Heart left ventricle (tissue), 16 donors: Measurements from ENCODE around the gene WDR82. TPM values are rescaled to one million over a fixed set of nuclear protein-coding genes. Genes with fewer than 3 reads are reported as not detected.
A peak's percentile ranks its signal among the peaks of the same experiment; 100 is the strongest.

Experiments used
- ATAC-seq, 4 donors: fragments of 200-7000 bp; cut with Tn5 transposase; one replicate each; pipeline ENCODE4 v1.9.1; 2020 to 2022; ENCODE audit warnings: moderate library complexity in 4 of 4, mild to moderate bottlenecking in 3 of 4, moderate number of reproducible peaks in 1 of 4
- DNase-seq, 5 donors: peaks; one replicate each; pipeline ENCODE4 v3.0.0-alpha.2; 2020
- H3K27ac ChIP-seq, 12 donors: fragments of 200-600 bp; sonication (generic) in 4 of 12; one replicate each; pipeline versions ENCODE4 v1.5.0 to v1.8.0; 2016 to 2022; ENCODE audit warnings: mild to moderate bottlenecking in 2 of 12
- H3K27me3 ChIP-seq, 9 donors: fragments of 200-600 bp; sonication (generic) in 2 of 9; one replicate each; pipeline versions ENCODE4 v1.5.1 to v1.8.0; 2016 to 2022; ENCODE audit warnings: mild to moderate bottlenecking in 3 of 9
- H3K36me3 ChIP-seq, 9 donors: fragments of 200-600 bp; sonication (generic) in 2 of 9; one replicate each; pipeline versions ENCODE4 v1.5.0 to v1.8.0; 2018 to 2022; ENCODE audit warnings: mild to moderate bottlenecking in 2 of 9
- H3K4me1 ChIP-seq, 12 donors: fragments of 200-600 bp; sonication (generic) in 4 of 12; one replicate each; pipeline versions ENCODE4 v1.5.0 to v1.8.0; 2016 to 2022; ENCODE audit warnings: mild to moderate bottlenecking in 3 of 12
- H3K4me3 ChIP-seq, 12 donors: fragments of 200-600 bp; sonication (generic) in 4 of 12; one replicate each; pipeline versions ENCODE4 v1.5.0 to v1.8.0; 2017 to 2022; ENCODE audit warnings: mild to moderate bottlenecking in 9 of 12, moderate library complexity in 4 of 12
- H3K9me3 ChIP-seq, 12 donors: fragments of 200-600 bp; sonication (generic) in 4 of 12; one replicate each; pipeline versions ENCODE4 v1.5.0 to v1.8.0; 2016 to 2022; ENCODE audit warnings: mild to moderate bottlenecking in 1 of 12
- CTCF ChIP-seq, 12 donors: fragments of 200-600 bp; sonication (generic) in 4 of 12; IDR thresholded peaks; one replicate each; pipeline versions ENCODE4 v1.5.0 to v1.8.0; 2018 to 2022; ENCODE audit warnings: antibody characterized with exemption in 12 of 12, mild to moderate bottlenecking in 5 of 12
- POLR2A ChIP-seq, 2 donors: fragments of 450-650 bp; IDR thresholded peaks; one replicate each; pipeline ENCODE4 v1.6.1; 2017; ENCODE audit warnings: antibody characterized with exemption in 2 of 2, mild to moderate bottlenecking in 2 of 2, moderate library complexity in 2 of 2
- WGBS, 4 donors: extraction: QIAGEN DNeasy Blood & Tissue Kit in 2 of 4; methylation state at CpG; one replicate each; pipeline versions ENCODE4 v1.1.5 to v1.1.7; 2013 to 2018; 5-methylcytosine and 5-hydroxymethylcytosine counted together
- intact Hi-C, 10 donors: fragments of 100-400 bp; cut with DNase I; formaldehyde crosslinking; loops; one replicate each; pipeline versions ENCODE4 v1.11.1 to v1.14.2; 2022
- polyA plus RNA-seq, 2 donors: library from polyadenylated mRNA; stranded (reverse); fragments of 200-250 nt; gene quantifications; one replicate each; pipeline ENCODE4 v1.2.3, GENCODE V29; 2013
- total RNA-seq, 9 donors: library from RNA; depleted of rRNA in 2 of 9; stranded (reverse); fragments of >200 nt in 2 of 9; fragmentation: NEBNext Ultra II Directional in 3 of 9; extraction: Animal tissue kit (Norgen Biotek cat#: 25700) in 3 of 9; gene quantifications; one replicate each; pipeline versions ENCODE4 v1.1.0 to v1.2.4, GENCODE V29; 2016 to 2023
- donor health status: ischemic (EF 13 %, LVEDD 7.1; RV severe dilation, severe dysfunction).
- donor health status: healthy with polysubstance abuse.
- donor health status: DM: no; HTN: yes; CAD: no.
- donor health status: DM: no; HTN: no; CAD: no.
- donor health status: ischemic (EF 25% LVEDD 6.9; RV normal size, moderate dysfunction).
- donor health status: ischemic (EF 25% LVEDD 5.7; RV mildly dilated, moderate dysfunction).
- donor health status: healthy.
- donor health status: DM: yes; HTN: yes; CAD: no.
- donor health status: ischemic (EF 35%, LVEDD 5.7; RV mildly dilated, moderate dysfunction).
- donor health status: nonischemic (EF 11% LVEDD 7.7; RV severe dilation, severe dysfunction).
- donor health status: DM: yes; HTN: yes; CAD: no.
- donor health status: PGD.
- donor health status: ischemic (EF 29% LVEDD 5.4; RV normal size, mild dysfunction).
- donor health status: nonischemic (EF 23%, LVEDD 6.1; RV moderate dilation, normal function).

WDR82 gene
- total and polyA plus RNA-seq, 11 donors: 24.7 to 73.6 (median 61.2) TPM

DNA sequence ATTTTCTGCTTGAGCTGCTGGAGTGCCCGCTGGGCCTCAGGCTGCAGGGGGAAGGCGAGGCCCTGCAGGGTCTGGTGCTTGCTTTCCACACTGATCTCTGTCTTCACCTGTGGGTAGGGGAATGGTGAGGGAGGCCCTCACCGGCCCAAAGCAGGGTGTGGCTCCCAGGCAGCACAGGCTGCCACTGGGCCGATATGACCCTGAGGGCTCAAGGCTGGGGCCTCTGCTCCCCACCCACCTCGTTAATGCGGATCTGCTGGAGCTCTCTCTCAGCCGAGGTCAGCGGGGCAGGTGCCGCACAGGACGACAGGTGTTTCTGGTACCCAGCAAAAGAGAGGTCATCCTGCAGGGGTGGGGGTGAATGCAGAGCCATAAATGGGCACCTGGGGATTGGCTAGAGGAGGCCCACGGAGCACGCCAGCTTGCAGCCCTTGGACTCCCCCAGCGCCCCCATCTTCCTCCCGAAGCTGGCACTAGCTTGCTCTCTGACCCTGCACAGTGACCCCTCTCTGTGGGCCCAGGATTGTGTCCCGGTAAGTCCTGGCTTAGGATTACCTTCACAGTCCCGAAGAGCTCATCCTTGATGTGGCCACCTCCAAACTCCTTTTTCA, 47.5 kb downstream of the WDR82 start:
- H3K9me3 ChIP-seq: no peaks in the 10 kb centered on the region
- ATAC-seq (no peak), DNase-seq (no peak)
- no peak for TF ChIP-seq POLR2A (IDR thresholded peaks at IDR 0.05)
- TF ChIP-seq CTCF (IDR thresholded peaks at IDR 0.05): no peak
- intact Hi-C loops: loop anchor here in 7 of 10 donors (2.0 to 10.0 kb wide), 4 partner anchors 56 to 174 kb away; partner anchors contain the start of gene GLYCTK (in 2 of the 7)
- H3K36me3 ChIP-seq: peaks cover 0 to 78% (median 55%) of the 10 kb centered on the region in 9 donors
- 88 to 94% (median 92%) methylated on average over 5 to 16 of the region's 16 CpGs for WGBS, 4 donors
- no peaks in the 10 kb centered on the region for H3K27me3 ChIP-seq
- peak overlapping the region in 2 of 12 donors; percentile 4 to 33 for H3K27ac ChIP-seq
- H3K4me1 ChIP-seq: peaks cover 0 to 45% (median 25%) of the 10 kb centered on the region in 12 donors
- H3K4me3 ChIP-seq: no peak overlapping the region

DNA sequence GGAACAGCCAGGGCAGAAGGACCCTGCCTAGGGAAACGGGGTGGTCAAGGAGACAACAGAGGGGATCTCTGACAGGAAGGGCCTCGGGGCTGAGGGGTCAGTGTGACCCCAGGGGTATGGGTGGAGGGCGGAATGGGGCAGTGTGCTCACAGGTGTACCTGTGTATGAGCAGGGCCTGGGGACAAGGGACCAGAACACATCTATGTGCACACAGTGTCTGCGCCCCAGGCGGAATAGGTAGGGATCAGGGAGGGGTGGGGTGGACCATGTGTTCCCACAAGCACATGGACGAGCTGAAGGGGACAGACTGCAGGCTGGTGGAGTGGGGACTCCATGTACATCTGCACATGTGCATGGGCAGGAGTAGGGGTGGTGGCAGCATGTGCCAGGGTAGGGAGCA, 48.0 kb downstream of the WDR82 start:
- intact Hi-C loops: loop anchor here in 7 of 10 donors (2.0 to 10.0 kb wide), 4 partner anchors 57 to 174 kb away; partner anchors contain the start of gene GLYCTK (in 2 of the 7)
- Histone ChIP-seq H3K27ac (no peak overlapping the region), H3K4me3 (no peak overlapping the region), H3K36me3 (peaks cover 0 to 78% (median 55%) of the 10 kb centered on the region in 9 donors), H3K27me3 (no peaks in the 10 kb centered on the region), H3K9me3 (no peaks in the 10 kb centered on the region), H3K4me1 (peaks cover 0 to 40% (median 20%) of the 10 kb centered on the region in 12 donors)
- ATAC-seq (no peak), DNase-seq (no peak)
- TF ChIP-seq CTCF (IDR thresholded peaks at IDR 0.05): no peak
- no peak for TF ChIP-seq POLR2A (IDR thresholded peaks at IDR 0.05)
- 86 to 94% (median 89%) methylated on average over 6 of the region's 6 CpGs for WGBS, 4 donors

- TF ChIP-seq CTCF (IDR thresholded peaks at IDR 0.05) (no peak), POLR2A (IDR thresholded peaks at IDR 0.05) (no peak)
- no peak overlapping the region for H3K4me3 ChIP-seq
- no peak overlapping the region for H3K27ac ChIP-seq
- H3K36me3 ChIP-seq: peaks cover 0 to 71% (median 55%) of the 10 kb centered on the region in 9 donors
- peaks cover 0 to 32% (median 18%) of the 10 kb centered on the region in 12 donors for H3K4me1 ChIP-seq
- no peaks in the 10 kb centered on the region for H3K27me3 ChIP-seq
- ATAC-seq (no peak), DNase-seq (no peak)
- WGBS, 4 donors: 80 to 96% (median 89%) methylated on average over 4 to 13 of the region's 13 CpGs
- H3K9me3 ChIP-seq: no peaks in the 10 kb centered on the region
- intact Hi-C loops: loop anchor here in 7 of 10 donors (2.0 to 10.0 kb wide), 4 partner anchors 58 to 175 kb away; partner anchors contain the start of gene GLYCTK (in 2 of the 7)
These were observed 48.8 kb downstream of the WDR82 start for GRCh38 chr3:52229656-52230055.

GRCh38 chr3:52228751-52229291, 49.6 kb downstream of the WDR82 start:
- H3K4me1 ChIP-seq: peaks cover 0 to 26% (median 16%) of the 10 kb centered on the region in 12 donors
- DNase-seq (no peak), ATAC-seq (no peak)
- 87 to 100% (median 92%) methylated on average over 1 to 21 of the region's 21 CpGs for WGBS, 4 donors
- no peaks in the 10 kb centered on the region for H3K9me3 ChIP-seq
- H3K4me3 ChIP-seq: no peak overlapping the region
- intact Hi-C loops: no loop called here
- H3K36me3 ChIP-seq: peaks cover 0 to 62% (median 51%) of the 10 kb centered on the region in 9 donors
- H3K27me3 ChIP-seq: no peaks in the 10 kb centered on the region
- no peak overlapping the region for H3K27ac ChIP-seq
- no peak for TF ChIP-seq POLR2A (IDR thresholded peaks at IDR 0.05)
- no peak for TF ChIP-seq CTCF (IDR thresholded peaks at IDR 0.05)
